ENCODE results near the gene CETP. TPM values are rescaled to one million over a fixed set of nuclear protein-coding genes. Genes with fewer than 3 reads are reported as not detected.

Gene CETP
- total RNA-seq, 2 donors from 2014 or later = 0.36 TPM; not detected in 1

DNA sequence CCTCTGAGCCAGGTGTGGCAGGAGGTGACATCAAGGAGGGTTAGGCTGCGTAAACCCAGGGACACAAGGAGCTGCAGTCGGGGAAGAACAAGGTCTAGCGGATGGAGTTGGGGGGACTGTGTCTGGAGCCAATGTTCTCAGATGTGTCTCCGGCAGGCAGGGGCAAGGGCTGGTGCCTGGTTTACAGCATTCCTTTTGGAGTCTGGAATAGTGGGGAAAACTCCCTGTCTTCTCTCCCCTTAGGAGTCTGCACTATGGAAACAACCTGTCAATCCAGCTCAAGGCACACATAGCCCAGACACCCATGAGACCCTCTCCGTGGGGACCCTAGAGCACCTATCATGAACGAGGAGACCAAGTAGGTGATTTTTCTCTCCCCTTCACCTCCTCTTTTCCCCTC lies 55.1 kb downstream of the CETP start:
- Mint-ChIP-seq H3K4me3 (peak overlapping the region; percentile 15 to 71), H3K27me3 (ENCODE audit: low read depth) (no peaks in the 10 kb centered on the region), H3K4me1 (ENCODE audit: low read depth) (peaks cover 85% of the 10 kb centered on the region), H3K27ac (peak overlapping the region; percentile 72), H3K36me3 (ENCODE audit: insufficient read depth in 2 of 2) (peaks cover 21 to 48% of the 10 kb centered on the region in 2 donors), H3K9me3 (no peaks in the 10 kb centered on the region)
- no peak for DNase-seq
- ATAC-seq (replicated peaks in 1 of 2) = no peak

DNA sequence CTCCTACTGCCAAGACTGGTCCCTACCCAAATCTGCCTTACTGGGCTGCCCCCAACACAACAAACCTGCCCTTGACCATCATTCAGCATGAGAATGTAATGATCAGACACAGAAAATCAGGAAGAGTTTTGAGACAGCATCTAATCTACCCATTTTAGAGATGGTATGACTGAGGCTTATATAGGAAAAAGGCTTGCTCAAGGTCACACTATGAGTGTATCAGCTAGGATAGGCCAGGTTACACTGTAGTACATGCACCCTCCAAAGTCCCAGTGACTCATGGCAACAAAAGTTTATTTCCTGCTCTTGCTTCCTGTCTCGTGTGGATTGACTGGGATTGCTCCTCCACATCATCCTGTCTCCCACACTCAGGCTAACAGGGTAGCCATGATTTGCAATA lies 55.5 kb downstream of the CETP start:
- Mint-ChIP-seq H3K27me3 (ENCODE audit: low read depth) (no peaks in the 10 kb centered on the region), H3K4me3 (peak overlapping the region in 1 of 2 donors; percentile 31), H3K36me3 (ENCODE audit: insufficient read depth in 2 of 2) (peaks cover 21 to 50% of the 10 kb centered on the region in 2 donors), H3K4me1 (ENCODE audit: low read depth) (peaks cover 85% of the 10 kb centered on the region), H3K9me3 (no peaks in the 10 kb centered on the region), H3K27ac (peak overlapping the region; percentile 47)
- ATAC-seq (replicated peaks in 1 of 2) = no peak
- no peak for DNase-seq

DNA sequence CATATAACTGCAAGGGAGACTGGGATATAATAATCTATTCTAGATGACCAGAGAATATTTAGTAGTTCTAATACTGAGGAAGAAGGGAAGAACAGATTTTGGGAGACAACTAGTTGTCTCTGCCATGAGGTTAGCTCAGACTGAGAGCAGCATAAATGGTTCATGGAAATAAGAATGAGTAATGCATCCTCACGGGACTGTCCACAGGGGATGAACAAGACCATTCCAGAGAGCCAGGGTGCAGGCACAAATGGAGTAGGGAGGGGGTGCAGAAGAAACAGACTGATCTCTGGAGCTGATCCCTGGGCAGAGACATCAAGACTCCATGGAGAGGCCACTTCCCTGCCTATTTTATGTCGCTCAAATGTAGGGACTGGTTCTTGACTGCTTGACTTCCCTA lies 58.0 kb downstream of the CETP start:
- H3K9me3 Mint-ChIP-seq = no peaks in the 10 kb centered on the region
- peak overlapping the region; percentile 15 for H3K27ac Mint-ChIP-seq
- peaks cover 24 to 65% of the 10 kb centered on the region in 2 donors for H3K36me3 Mint-ChIP-seq (ENCODE audit: insufficient read depth in 2 of 2)
- DNase-seq (no peak), ATAC-seq (replicated peaks in 1 of 2) (no peak)
- peaks cover 85% of the 10 kb centered on the region for H3K4me1 Mint-ChIP-seq (ENCODE audit: low read depth)
- H3K4me3 Mint-ChIP-seq = no peak overlapping the region
- H3K27me3 Mint-ChIP-seq (ENCODE audit: low read depth) = no peaks in the 10 kb centered on the region

DNA sequence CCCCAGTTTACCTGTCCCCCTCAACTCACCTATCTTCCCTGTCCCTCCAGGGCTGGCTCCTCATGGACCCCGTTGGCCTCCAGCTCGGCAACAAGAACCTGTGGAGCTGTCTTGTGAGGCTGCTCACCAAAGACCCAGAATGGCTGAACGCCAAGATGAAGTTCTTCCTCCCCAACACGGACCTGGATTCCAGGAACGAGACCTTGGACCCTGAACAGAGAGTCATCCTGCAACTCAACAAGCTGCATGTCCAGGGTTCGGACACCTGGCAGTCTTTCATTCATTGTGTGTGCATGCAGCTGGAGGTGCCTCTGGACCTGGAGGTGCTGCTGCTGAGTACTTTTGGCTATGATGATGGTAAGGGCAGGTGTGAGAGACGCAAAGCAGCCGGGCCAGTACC lies 58.9 kb downstream of the CETP start:
- Mint-ChIP-seq H3K27ac (no peak overlapping the region), H3K27me3 (ENCODE audit: low read depth) (no peaks in the 10 kb centered on the region), H3K9me3 (no peaks in the 10 kb centered on the region), H3K4me3 (no peak overlapping the region), H3K4me1 (ENCODE audit: low read depth) (peaks cover 85% of the 10 kb centered on the region), H3K36me3 (ENCODE audit: insufficient read depth in 2 of 2) (peaks cover 24 to 66% of the 10 kb centered on the region in 2 donors)
- ATAC-seq (replicated peaks in 1 of 2) (no peak), DNase-seq (no peak)

DNA sequence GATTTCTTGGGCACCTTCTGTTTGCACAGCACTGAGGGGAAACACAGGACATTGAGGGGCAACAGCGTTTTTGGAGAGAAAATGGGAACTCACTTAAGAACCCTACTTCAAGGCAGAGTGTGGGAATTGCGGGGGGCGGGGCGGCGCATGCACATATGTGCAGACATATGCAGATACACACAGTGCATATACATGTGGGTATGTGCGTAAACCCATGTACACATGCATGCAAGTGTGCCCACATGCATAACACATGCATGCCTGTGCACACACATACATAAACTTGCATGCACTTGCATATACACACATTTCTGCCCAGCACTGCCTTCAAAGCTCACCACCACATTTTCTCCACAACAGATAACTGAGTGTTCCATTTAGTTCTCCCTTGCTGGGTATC lies 60.0 kb downstream of the CETP start:
- Mint-ChIP-seq H3K4me3 (no peak overlapping the region), H3K9me3 (no peaks in the 10 kb centered on the region), H3K36me3 (ENCODE audit: insufficient read depth in 2 of 2) (peaks cover 21 to 63% of the 10 kb centered on the region in 2 donors), H3K4me1 (ENCODE audit: low read depth) (peaks cover 85% of the 10 kb centered on the region), H3K27me3 (ENCODE audit: low read depth) (no peaks in the 10 kb centered on the region), H3K27ac (no peak overlapping the region)
- ATAC-seq (replicated peaks in 1 of 2) (no peak), DNase-seq (no peak)

DNA sequence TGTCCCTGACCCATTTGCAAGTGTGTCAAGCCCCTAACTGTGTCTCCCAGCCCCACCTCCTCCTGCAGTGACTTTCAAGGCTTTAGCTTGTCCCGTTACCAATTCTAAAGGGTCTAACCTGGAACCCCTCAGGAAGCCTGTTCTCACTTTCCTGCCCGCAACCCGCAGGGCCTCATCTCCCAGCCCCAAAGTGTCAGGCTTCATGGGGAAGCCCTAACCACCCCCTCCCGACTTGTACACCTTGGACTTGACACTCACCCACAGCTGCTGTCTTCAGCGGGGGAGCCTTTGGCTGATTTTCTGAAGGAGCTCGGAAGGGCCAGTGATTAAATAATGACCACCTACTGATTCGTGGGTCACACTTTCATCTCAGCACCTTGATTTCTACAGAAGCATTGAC lies 60.7 kb downstream of the CETP start:
- Mint-ChIP-seq H3K4me3 (peak overlapping the region; percentile 79 to 80), H3K36me3 (ENCODE audit: insufficient read depth in 2 of 2) (peaks cover 20 to 62% of the 10 kb centered on the region in 2 donors), H3K4me1 (ENCODE audit: low read depth) (peaks cover 85% of the 10 kb centered on the region), H3K27ac (peak overlapping the region; percentile 66), H3K9me3 (no peaks in the 10 kb centered on the region), H3K27me3 (ENCODE audit: low read depth) (no peaks in the 10 kb centered on the region)
- DNase-seq (no peak), ATAC-seq (replicated peaks in 1 of 2) (peak; percentile 11 to 14)

DNA sequence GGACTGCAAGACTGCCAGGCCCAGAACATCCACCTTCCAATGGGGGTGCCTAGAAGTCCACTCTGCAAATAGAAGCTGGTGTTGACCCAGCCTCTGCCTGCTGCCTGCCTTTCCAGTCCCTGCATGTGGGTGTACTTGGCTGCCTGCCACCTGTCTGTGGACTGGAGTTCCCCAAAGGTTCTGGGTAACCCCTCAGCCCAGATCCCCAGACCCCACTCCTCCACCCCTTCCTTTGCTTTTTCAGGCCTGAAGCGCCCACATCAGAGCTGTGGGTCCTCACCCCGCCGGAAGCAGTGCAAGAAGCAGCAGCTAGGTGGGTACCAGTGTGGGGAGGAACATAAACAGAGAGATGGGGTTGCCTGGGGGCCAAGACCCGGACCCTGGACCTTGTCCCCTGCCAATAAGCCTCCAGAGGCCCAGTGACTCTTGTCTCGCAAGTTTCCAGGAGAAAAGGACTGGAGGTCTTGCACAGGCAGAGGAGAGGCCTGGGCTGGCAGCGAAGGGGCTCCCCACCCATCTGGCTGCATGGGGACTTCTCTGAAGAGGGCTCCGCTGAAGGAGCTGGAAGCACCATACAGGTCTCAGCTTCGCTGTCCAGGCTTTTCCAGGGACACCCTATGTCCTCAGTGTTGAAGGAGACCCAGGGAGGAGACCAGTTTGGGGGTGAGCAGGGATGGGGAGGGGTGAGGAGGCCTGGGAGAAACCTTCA lies 61.9 kb downstream of the CETP start:
- Mint-ChIP-seq H3K27ac (peak overlapping the region; percentile 66), H3K27me3 (ENCODE audit: low read depth) (no peaks in the 10 kb centered on the region), H3K4me1 (ENCODE audit: low read depth) (peaks cover 86% of the 10 kb centered on the region), H3K36me3 (ENCODE audit: insufficient read depth in 2 of 2) (peaks cover 17 to 55% of the 10 kb centered on the region in 2 donors), H3K4me3 (peak overlapping the region; percentile 79 to 80), H3K9me3 (no peaks in the 10 kb centered on the region)
- ATAC-seq (replicated peaks in 1 of 2) = peak; percentile 89 to 95
- peak; percentile 86 to 91 for DNase-seq

DNA sequence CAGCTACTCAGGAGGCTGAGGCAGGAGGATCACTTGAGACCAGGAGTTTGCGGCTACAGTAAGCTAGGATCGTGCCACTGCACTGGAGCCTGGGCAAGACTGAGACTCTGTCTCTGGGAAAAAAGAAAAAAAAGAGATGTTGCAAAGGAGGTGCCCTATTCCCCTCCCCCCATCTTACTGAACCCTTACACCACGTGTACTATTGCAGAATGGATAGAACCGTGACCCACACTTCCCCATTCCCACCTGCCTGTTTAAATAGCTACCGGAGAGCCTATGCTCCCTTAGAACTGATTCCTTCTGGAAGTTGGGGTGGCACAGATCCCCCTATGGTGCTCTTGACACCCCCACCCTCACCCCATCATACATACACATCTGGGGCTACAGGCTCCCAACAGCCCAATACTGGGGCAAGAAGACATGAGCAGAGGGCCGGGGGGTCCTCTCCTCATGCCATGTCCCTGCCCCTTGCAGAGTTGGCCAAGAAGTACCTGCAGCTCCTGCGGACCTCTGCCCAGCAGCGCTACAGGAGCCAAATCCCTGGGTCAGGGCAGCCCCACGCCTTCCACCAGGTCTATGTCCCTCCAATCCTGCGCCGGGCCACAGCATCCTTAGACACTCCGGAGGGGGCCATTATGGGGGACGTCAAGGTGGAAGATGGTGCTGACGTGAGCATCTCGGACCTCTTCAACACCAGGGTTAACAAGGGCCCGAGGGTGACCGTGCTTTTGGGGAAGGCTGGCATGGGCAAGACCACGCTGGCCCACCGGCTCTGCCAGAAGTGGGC lies 63.3 kb downstream of the CETP start:
- H3K36me3 Mint-ChIP-seq (ENCODE audit: insufficient read depth in 2 of 2) = peaks cover 22 to 47% of the 10 kb centered on the region in 2 donors
- no peak for ATAC-seq (replicated peaks in 1 of 2)
- DNase-seq = no peak
- H3K4me1 Mint-ChIP-seq (ENCODE audit: low read depth) = peaks cover 92% of the 10 kb centered on the region
- peaks cover under 1 to 1% of the 10 kb centered on the region in 2 donors for H3K9me3 Mint-ChIP-seq
- peak overlapping the region in 1 of 2 donors; percentile 12 for H3K4me3 Mint-ChIP-seq
- H3K27me3 Mint-ChIP-seq (ENCODE audit: low read depth) = no peaks in the 10 kb centered on the region
- no peak overlapping the region for H3K27ac Mint-ChIP-seq

DNA sequence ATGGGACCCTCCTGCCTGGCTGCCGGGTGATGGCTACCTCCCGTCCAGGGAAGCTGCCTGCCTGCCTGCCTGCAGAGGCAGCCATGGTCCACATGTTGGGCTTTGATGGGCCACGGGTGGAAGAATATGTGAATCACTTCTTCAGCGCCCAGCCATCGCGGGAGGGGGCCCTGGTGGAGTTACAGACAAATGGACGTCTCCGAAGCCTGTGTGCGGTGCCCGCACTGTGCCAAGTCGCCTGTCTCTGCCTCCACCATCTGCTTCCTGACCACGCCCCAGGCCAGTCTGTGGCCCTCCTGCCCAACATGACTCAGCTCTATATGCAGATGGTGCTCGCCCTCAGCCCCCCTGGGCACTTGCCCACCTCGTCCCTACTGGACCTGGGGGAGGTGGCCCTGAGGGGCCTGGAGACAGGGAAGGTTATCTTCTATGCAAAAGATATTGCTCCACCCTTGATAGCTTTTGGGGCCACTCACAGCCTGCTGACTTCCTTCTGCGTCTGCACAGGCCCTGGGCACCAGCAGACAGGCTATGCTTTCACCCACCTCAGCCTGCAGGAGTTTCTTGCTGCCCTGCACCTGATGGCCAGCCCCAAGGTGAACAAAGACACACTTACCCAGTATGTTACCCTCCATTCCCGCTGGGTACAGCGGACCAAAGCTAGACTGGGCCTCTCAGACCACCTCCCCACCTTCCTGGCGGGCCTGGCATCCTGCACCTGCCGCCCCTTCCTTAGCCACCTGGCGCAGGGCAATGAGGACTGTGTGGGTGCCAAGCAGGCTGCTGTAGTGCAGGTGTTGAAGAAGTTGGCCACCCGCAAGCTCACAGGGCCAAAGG lies 64.4 kb downstream of the CETP start:
- Mint-ChIP-seq H3K27me3 (ENCODE audit: low read depth) (no peaks in the 10 kb centered on the region), H3K36me3 (ENCODE audit: insufficient read depth in 2 of 2) (peaks cover 22 to 50% of the 10 kb centered on the region in 2 donors), H3K4me3 (no peak overlapping the region), H3K27ac (no peak overlapping the region), H3K4me1 (ENCODE audit: low read depth) (peaks cover 93% of the 10 kb centered on the region), H3K9me3 (peaks cover 2% of the 10 kb centered on the region in 2 donors)
- ATAC-seq (replicated peaks in 1 of 2) (no peak), DNase-seq (no peak)

DNA sequence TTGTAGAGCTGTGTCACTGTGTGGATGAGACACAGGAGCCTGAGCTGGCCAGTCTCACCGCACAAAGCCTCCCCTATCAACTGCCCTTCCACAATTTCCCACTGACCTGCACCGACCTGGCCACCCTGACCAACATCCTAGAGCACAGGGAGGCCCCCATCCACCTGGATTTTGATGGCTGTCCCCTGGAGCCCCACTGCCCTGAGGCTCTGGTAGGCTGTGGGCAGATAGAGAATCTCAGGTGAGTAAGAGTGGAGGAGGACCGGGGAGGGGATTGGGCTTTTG lies 65.0 kb downstream of the CETP start:
- Mint-ChIP-seq H3K27ac (peak overlapping the region; percentile 80), H3K36me3 (ENCODE audit: insufficient read depth in 2 of 2) (peaks cover 18 to 50% of the 10 kb centered on the region in 2 donors), H3K27me3 (ENCODE audit: low read depth) (no peaks in the 10 kb centered on the region), H3K9me3 (peaks cover 2% of the 10 kb centered on the region in 2 donors), H3K4me1 (ENCODE audit: low read depth) (peaks cover 92% of the 10 kb centered on the region), H3K4me3 (no peak overlapping the region)
- DNase-seq (no peak), ATAC-seq (replicated peaks in 1 of 2) (no peak)

DNA sequence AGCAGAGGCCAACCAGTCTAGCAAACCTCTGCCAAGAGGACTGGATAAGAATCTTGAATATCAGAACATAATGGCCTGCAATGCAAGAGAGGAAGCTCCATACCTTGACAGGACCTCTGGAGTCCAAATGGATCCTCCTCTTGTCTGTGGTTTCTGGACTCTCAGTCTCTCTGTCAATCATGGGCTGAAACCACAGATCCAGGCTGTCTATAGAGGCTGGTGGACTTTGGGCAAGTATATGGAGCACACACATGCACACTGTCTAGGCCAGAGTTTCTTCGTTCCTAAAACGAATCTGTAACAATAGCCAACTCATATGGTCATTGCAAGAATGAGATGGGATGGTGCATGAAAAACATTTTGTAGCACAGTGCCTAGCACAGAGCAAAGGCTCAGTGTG lies 65.3 kb downstream of the CETP start:
- H3K36me3 Mint-ChIP-seq (ENCODE audit: insufficient read depth in 2 of 2) = peaks cover 20 to 50% of the 10 kb centered on the region in 2 donors
- H3K4me1 Mint-ChIP-seq (ENCODE audit: low read depth) = peaks cover 89% of the 10 kb centered on the region
- H3K27ac Mint-ChIP-seq = peak overlapping the region; percentile 80

DNA sequence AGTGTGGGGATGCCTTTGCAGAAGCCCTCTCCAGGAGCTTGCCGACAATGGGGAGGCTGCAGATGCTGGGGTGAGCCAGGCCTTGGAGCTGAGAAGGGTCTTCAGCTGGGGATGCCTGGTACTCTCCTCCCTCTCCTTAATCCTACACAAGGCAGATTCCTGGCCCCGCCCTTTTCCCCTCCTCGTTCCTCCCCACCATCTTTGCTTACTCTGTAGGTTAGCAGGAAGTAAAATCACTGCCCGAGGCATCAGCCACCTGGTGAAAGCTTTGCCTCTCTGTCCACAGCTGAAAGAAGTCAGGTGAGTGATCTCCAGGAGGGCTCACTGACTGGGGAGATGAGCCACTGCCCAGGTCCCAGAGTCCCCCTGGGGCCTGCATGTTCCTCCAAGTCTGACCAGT lies 66.3 kb downstream of the CETP start:
- ATAC-seq (replicated peaks in 1 of 2) (no peak), DNase-seq (no peak)
- Mint-ChIP-seq H3K27ac (no peak overlapping the region), H3K4me1 (ENCODE audit: low read depth) (peaks cover 82% of the 10 kb centered on the region), H3K36me3 (ENCODE audit: insufficient read depth in 2 of 2) (peaks cover 18 to 45% of the 10 kb centered on the region in 2 donors), H3K27me3 (ENCODE audit: low read depth) (no peaks in the 10 kb centered on the region), H3K9me3 (peaks cover 2% of the 10 kb centered on the region in 2 donors), H3K4me3 (no peak overlapping the region)

More for the DNA sequence above, 65.3 kb downstream of the CETP start:
- Mint-ChIP-seq H3K27me3 (ENCODE audit: low read depth) (no peaks in the 10 kb centered on the region), H3K4me3 (no peak overlapping the region), H3K9me3 (peaks cover 2% of the 10 kb centered on the region in 2 donors)
- DNase-seq = no peak
- ATAC-seq (replicated peaks in 1 of 2) = no peak
